Vagina (tissue), 2 donors: ENCODE results near the gene SERPINE2. TPM values are rescaled to one million over a fixed set of nuclear protein-coding genes. Genes with fewer than 3 reads are reported as not detected.

ENCODE experiments used
- DNase-seq, 2 donors: peaks; one replicate each; pipeline ENCODE4 v3.0.0-alpha.2; 2017; ENCODE audit errors: extremely low spot score in 2 of 2
- H3K27ac ChIP-seq: fragments of 200-600 bp; sonication (generic); one replicate; pipeline ENCODE4 v1.5.1; 2019
- H3K27me3 ChIP-seq: fragments of 200-600 bp; sonication (generic); one replicate; pipeline ENCODE4 v1.5.1; 2019
- H3K36me3 ChIP-seq, 2 donors: fragments of 200-600 bp; sonication (generic); one replicate each; pipeline ENCODE4 v1.5.1; 2017 to 2019
- H3K4me1 ChIP-seq: fragments of 200-600 bp; sonication (generic); one replicate; pipeline ENCODE4 v1.5.1; 2019
- H3K4me3 ChIP-seq, 2 donors: fragments of 200-600 bp; sonication (generic); 1 replicate in 1 of 2; 2 replicates in 1 of 2; pipeline ENCODE4 v1.5.1; 2016 to 2019
- H3K9me3 ChIP-seq: fragments of 200-600 bp; sonication (generic); one replicate; pipeline ENCODE4 v1.5.1; 2019
- CTCF ChIP-seq, 3 experiments: fragments of 450-650 bp in 2 of 3; fragments of 200-600 bp in 1 of 3; sonication (generic) in 1 of 3; IDR thresholded peaks; one replicate each; pipeline ENCODE4 v1.5.1; 2017 to 2019; ENCODE audit warnings: antibody characterized with exemption in 3 of 3, mild to moderate bottlenecking in 2 of 3, moderate library complexity in 2 of 3
- POLR2A ChIP-seq, 2 donors: fragments of 450-650 bp; IDR thresholded peaks; one replicate each; pipeline ENCODE4 v1.6.1; 2017; ENCODE audit warnings: antibody characterized with exemption in 2 of 2, mild to moderate bottlenecking in 2 of 2, moderate library complexity in 2 of 2
- POLR2AphosphoS5 ChIP-seq, 2 donors: sonication (generic); formaldehyde crosslinking; IDR thresholded peaks; one replicate each; pipeline ENCODE4 v1.9.0; 2017; ENCODE audit warnings: antibody characterized with exemption in 2 of 2, mild to moderate bottlenecking in 2 of 2, low read depth in 1 of 2; ENCODE audit not compliant: insufficient read depth in 1 of 2
- intact Hi-C: fragments of 100-400 bp; cut with DNase I; formaldehyde crosslinking; loops from one replicate; pipeline ENCODE4 v1.15.1; 2023
- total RNA-seq: library from RNA; depleted of rRNA; stranded (reverse); fragments of >200 nt; gene quantifications from one replicate; pipeline ENCODE4 v1.2.3, GENCODE V29; 2016

The SERPINE2 gene
- total RNA-seq, 1 donor from 2014 or later, result 52.3 TPM

- Histone ChIP-seq H3K36me3 (no peaks in the 10 kb centered on the region), H3K27me3 (no peaks in the 10 kb centered on the region), H3K4me3 (no peak overlapping the region), H3K27ac (no peak overlapping the region), H3K4me1 (peaks cover 40% of the 10 kb centered on the region), H3K9me3 (no peaks in the 10 kb centered on the region)
- TF ChIP-seq CTCF (IDR thresholded peaks at IDR 0.05), result no peak
- TF ChIP-seq POLR2A (IDR thresholded peaks at IDR 0.05), result no peak
- TF ChIP-seq POLR2AphosphoS5 (IDR thresholded peaks at IDR 0.05; ENCODE audit: insufficient read depth in 1 of 2, low read depth in 1 of 2), result no peak
- no peak for DNase-seq
- intact Hi-C loops, result no loop called here
Observed at GRCh38 chr2:224083638-224084037, 44.6 kb upstream of the SERPINE2 start.

GRCh38 chr2:224078656-224079055 is 39.6 kb upstream of the SERPINE2 start:
- no peak overlapping the region for H3K27ac ChIP-seq
- intact Hi-C loops, result no loop called here
- no peak for TF ChIP-seq POLR2AphosphoS5 (IDR thresholded peaks at IDR 0.05; ENCODE audit: insufficient read depth in 1 of 2, low read depth in 1 of 2)
- TF ChIP-seq CTCF (IDR thresholded peaks at IDR 0.05), result no peak
- no peak for TF ChIP-seq POLR2A (IDR thresholded peaks at IDR 0.05)
- no peak for DNase-seq
- no peaks in the 10 kb centered on the region for H3K36me3 ChIP-seq
- H3K4me1 ChIP-seq, result peaks cover 4% of the 10 kb centered on the region
- no peaks in the 10 kb centered on the region for H3K9me3 ChIP-seq
- H3K27me3 ChIP-seq, result no peaks in the 10 kb centered on the region
- no peak overlapping the region for H3K4me3 ChIP-seq

GRCh38 chr2:224077773-224078507 is 38.9 kb upstream of the SERPINE2 start:
- Histone ChIP-seq H3K4me1 (peaks cover 4% of the 10 kb centered on the region), H3K36me3 (no peaks in the 10 kb centered on the region), H3K27me3 (no peaks in the 10 kb centered on the region), H3K27ac (no peak overlapping the region), H3K4me3 (no peak overlapping the region), H3K9me3 (no peaks in the 10 kb centered on the region)
- intact Hi-C loops, result no loop called here
- no peak for DNase-seq
- TF ChIP-seq CTCF (IDR thresholded peaks at IDR 0.05) (no peak), POLR2AphosphoS5 (IDR thresholded peaks at IDR 0.05; ENCODE audit: insufficient read depth in 1 of 2, low read depth in 1 of 2) (no peak), POLR2A (IDR thresholded peaks at IDR 0.05) (no peak)

- Histone ChIP-seq H3K27ac (no peak overlapping the region), H3K27me3 (no peaks in the 10 kb centered on the region), H3K4me3 (no peak overlapping the region), H3K4me1 (peaks cover 7% of the 10 kb centered on the region), H3K36me3 (no peaks in the 10 kb centered on the region), H3K9me3 (no peaks in the 10 kb centered on the region)
- DNase-seq, result no peak
- intact Hi-C loops, result no loop called here
- TF ChIP-seq POLR2AphosphoS5 (IDR thresholded peaks at IDR 0.05; ENCODE audit: insufficient read depth in 1 of 2, low read depth in 1 of 2) (no peak), CTCF (IDR thresholded peaks at IDR 0.05) (no peak), POLR2A (IDR thresholded peaks at IDR 0.05) (no peak)
Observed at GRCh38 chr2:224075588-224075987, 36.5 kb upstream of the SERPINE2 start.

GRCh38 chr2:224073676-224074075 is 34.6 kb upstream of the SERPINE2 start:
- Histone ChIP-seq H3K4me3 (no peak overlapping the region), H3K4me1 (peaks cover 16% of the 10 kb centered on the region), H3K27me3 (no peaks in the 10 kb centered on the region), H3K36me3 (no peaks in the 10 kb centered on the region), H3K9me3 (no peaks in the 10 kb centered on the region), H3K27ac (no peak overlapping the region)
- intact Hi-C loops, result no loop called here
- DNase-seq, result no peak
- TF ChIP-seq POLR2AphosphoS5 (IDR thresholded peaks at IDR 0.05; ENCODE audit: insufficient read depth in 1 of 2, low read depth in 1 of 2) (no peak), POLR2A (IDR thresholded peaks at IDR 0.05) (no peak), CTCF (IDR thresholded peaks at IDR 0.05) (no peak)
